Measurements from ENCODE around the gene PLEK2. TPM values are rescaled to one million over a fixed set of nuclear protein-coding genes. Genes with fewer than 3 reads are reported as not detected.

The PLEK2 gene
- total and polyA plus RNA-seq, 7 donors: 0.16 to 51.8 (median 21.6) TPM; not detected in 1

GRCh38 chr14:67446371-67447032 lies 34.5 kb upstream of the PLEK2 start:
- no peaks in the 10 kb centered on the region for H3K27me3 ChIP-seq
- 58 to 71% methylated on average over 8 of the region's 8 CpGs for WGBS, 2 donors

DNA sequence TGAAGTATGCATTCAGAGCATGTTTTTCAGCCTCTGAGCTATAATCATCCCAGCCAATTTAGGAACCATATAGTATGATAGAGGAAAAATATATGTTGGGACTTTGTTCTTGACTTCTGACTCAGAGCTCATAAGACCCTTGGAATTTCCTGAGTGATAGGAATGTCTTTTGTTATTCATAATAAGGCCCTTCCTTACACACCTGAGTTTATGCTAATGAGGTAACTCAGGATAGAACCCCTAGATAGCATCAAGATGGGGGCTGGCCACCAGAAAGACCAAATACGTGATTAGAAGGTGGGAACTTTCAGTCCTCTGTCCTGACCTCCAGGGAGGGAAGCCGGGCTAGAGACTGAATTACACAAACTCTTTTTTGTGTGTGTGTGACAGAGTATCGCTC lies 32.4 kb upstream of the PLEK2 start:
- WGBS, 2 donors: 91% methylated on average over 3 of the region's 3 CpGs
- Histone ChIP-seq H3K27ac (peak overlapping the region in 1 of 4 donors; percentile 35), H3K4me3 (no peak overlapping the region), H3K4me1 (peaks cover 0 to 27% (median 16%) of the 10 kb centered on the region in 4 donors), H3K27me3 (no peaks in the 10 kb centered on the region), H3K9me3 (no peaks in the 10 kb centered on the region), H3K36me3 (no peaks in the 10 kb centered on the region)
- no peak for DNase-seq
- intact Hi-C loops (cut with DNase I): loop anchor here (5.0 kb wide), 1 partner anchor 73 kb away; no protein-coding TSS in a partner anchor
- TF ChIP-seq POLR2A (IDR thresholded peaks at IDR 0.05): no peak
- no peak for TF ChIP-seq EP300 (IDR thresholded peaks at IDR 0.05)
- TF ChIP-seq POLR2AphosphoS5 (IDR thresholded peaks at IDR 0.05): no peak
- TF ChIP-seq, protein P1, sequence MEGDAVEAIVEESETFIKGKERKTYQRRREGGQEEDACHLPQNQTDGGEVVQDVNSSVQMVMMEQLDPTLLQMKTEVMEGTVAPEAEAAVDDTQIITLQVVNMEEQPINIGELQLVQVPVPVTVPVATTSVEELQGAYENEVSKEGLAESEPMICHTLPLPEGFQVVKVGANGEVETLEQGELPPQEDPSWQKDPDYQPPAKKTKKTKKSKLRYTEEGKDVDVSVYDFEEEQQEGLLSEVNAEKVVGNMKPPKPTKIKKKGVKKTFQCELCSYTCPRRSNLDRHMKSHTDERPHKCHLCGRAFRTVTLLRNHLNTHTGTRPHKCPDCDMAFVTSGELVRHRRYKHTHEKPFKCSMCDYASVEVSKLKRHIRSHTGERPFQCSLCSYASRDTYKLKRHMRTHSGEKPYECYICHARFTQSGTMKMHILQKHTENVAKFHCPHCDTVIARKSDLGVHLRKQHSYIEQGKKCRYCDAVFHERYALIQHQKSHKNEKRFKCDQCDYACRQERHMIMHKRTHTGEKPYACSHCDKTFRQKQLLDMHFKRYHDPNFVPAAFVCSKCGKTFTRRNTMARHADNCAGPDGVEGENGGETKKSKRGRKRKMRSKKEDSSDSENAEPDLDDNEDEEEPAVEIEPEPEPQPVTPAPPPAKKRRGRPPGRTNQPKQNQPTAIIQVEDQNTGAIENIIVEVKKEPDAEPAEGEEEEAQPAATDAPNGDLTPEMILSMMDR (IDR thresholded peaks at IDR 0.05): no peak

More at GRCh38 chr14:67446371-67447032, 34.5 kb upstream of the PLEK2 start:
- Histone ChIP-seq H3K4me1 (peaks cover 0 to 27% (median 16%) of the 10 kb centered on the region in 4 donors), H3K4me3 (no peak overlapping the region), H3K9me3 (no peaks in the 10 kb centered on the region), H3K36me3 (no peaks in the 10 kb centered on the region), H3K27ac (peak overlapping the region in 3 of 4 donors; percentile 7 to 31 (median 10))
- TF ChIP-seq POLR2AphosphoS5 (IDR thresholded peaks at IDR 0.05): no peak
- no peak for TF ChIP-seq EP300 (IDR thresholded peaks at IDR 0.05)
- TF ChIP-seq, protein P1 (IDR thresholded peaks at IDR 0.05): no peak
- no peak for TF ChIP-seq POLR2A (IDR thresholded peaks at IDR 0.05)
- no peak for DNase-seq
- intact Hi-C loops (cut with DNase I): no loop called here

DNA sequence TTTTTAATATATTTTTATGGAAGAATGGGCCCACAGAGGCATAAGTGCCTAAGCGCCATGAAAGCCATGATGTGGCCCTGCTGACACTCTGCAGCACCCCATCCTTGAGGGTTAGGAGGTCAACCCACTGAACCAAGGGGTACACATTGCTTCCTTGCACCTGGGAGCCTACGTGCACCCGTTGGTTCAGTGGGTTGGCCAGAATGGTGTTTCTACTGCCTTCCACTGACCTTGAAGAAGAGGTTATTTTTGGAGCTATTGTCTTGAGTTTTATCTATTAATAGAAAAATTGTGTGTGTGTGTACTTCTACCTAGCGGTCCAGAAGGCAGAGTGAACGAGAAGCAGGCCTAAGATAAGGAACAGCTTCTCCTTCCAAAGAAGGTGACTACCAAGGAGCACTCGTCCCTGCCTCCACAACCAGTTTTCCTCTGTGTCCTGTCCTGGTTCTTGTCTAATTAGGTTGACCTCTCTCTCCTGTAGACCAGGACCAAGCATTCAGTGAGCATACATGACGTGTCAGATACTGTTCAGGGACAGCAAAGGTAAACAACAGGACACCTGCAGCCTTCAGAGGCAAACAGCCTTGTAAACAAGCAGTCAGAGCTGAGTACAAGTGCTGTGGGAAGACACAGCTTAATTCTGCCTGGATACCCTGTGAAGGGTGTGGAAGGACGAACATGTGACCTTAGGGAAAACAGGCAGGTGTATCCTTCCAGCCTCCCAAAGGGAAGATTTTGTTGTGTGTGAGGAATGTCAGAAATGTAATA lies 30.4 kb upstream of the PLEK2 start:
- Histone ChIP-seq H3K36me3 (no peaks in the 10 kb centered on the region), H3K27ac (no peak overlapping the region), H3K27me3 (no peaks in the 10 kb centered on the region), H3K4me1 (peaks cover 0 to 33% (median 19%) of the 10 kb centered on the region in 4 donors), H3K9me3 (no peaks in the 10 kb centered on the region), H3K4me3 (no peak overlapping the region)
- intact Hi-C loops (cut with DNase I): loop anchor here (5.0 kb wide), 1 partner anchor 75 kb away; no protein-coding TSS in a partner anchor
- TF ChIP-seq POLR2AphosphoS5 (IDR thresholded peaks at IDR 0.05): no peak
- TF ChIP-seq POLR2A (IDR thresholded peaks at IDR 0.05): no peak
- TF ChIP-seq, protein P1 (IDR thresholded peaks at IDR 0.05): no peak
- TF ChIP-seq EP300 (IDR thresholded peaks at IDR 0.05): no peak
- 61 to 70% methylated on average over 8 of the region's 8 CpGs for WGBS, 2 donors
- DNase-seq: no peak

DNA sequence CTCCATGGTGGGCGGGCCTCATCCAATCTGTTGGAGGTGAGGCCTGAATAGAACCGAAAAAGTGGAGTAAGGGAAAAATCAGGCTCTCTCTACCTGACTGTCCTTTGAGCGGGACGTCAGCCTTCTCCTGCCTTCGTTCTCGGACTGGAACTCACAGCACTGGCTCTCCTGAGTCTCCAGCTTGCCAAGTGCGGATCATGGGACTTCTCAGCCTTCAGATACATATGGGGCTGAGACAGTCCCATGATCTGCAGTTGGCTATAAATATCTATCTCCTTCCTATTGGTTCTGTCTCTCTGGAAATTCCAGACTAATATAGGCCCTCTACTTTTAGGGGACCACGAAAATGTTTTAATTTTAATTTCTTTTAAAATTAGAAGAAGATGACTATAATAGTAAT lies 29.7 kb upstream of the PLEK2 start:
- DNase-seq: no peak
- H3K4me3 ChIP-seq: no peak overlapping the region
- H3K36me3 ChIP-seq: no peaks in the 10 kb centered on the region
- H3K27me3 ChIP-seq: no peaks in the 10 kb centered on the region
- TF ChIP-seq POLR2AphosphoS5 (IDR thresholded peaks at IDR 0.05): no peak
- TF ChIP-seq EP300 (IDR thresholded peaks at IDR 0.05): no peak
- TF ChIP-seq, protein P1 (IDR thresholded peaks at IDR 0.05): no peak
- TF ChIP-seq POLR2A (IDR thresholded peaks at IDR 0.05): no peak
- 92 to 96% methylated on average over 8 of the region's 8 CpGs for WGBS, 2 donors
- H3K27ac ChIP-seq: no peak overlapping the region
- intact Hi-C loops (cut with DNase I): loop anchor here (5.0 kb wide), 1 partner anchor 76 kb away; no protein-coding TSS in a partner anchor
- peaks cover 0 to 27% (median 13%) of the 10 kb centered on the region in 4 donors for H3K4me1 ChIP-seq
- H3K9me3 ChIP-seq: no peaks in the 10 kb centered on the region
